ENCODE measurements around the gene CEP55. TPM values are rescaled to one million over a fixed set of nuclear protein-coding genes. Genes with fewer than 3 reads are reported as not detected.

The CEP55 gene
- total RNA-seq, 2 experiments from 2014 or later: 0.16 to 0.17 TPM

GRCh38 chr10:93554760-93555432, 58.5 kb downstream of the CEP55 start:
- TF ChIP-seq CTCF (IDR thresholded peaks at IDR 0.05): peak; percentile 39
- Mint-ChIP-seq H3K36me3 (ENCODE audit: low read depth) (no peaks in the 10 kb centered on the region), H3K27ac (no peak overlapping the region), H3K4me1 (ENCODE audit: low read depth) (no peaks in the 10 kb centered on the region), H3K9me3 (no peaks in the 10 kb centered on the region), H3K4me3 (no peak overlapping the region), H3K27me3 (peaks cover 19% of the 10 kb centered on the region)
- no peak overlapping the region for H3K27ac ChIP-seq (ENCODE audit: low read depth in 1 of 2, low read length in 2 of 2)
- H3K9me3 ChIP-seq (ENCODE audit: control insufficient read depth in 1 of 2, insufficient read depth in 1 of 2, low read length in 2 of 2): no peaks in the 10 kb centered on the region
- H3K4me3 ChIP-seq (ENCODE audit: low read length): no peak overlapping the region
- ChIA-PET POLR2A (no interaction called here), CTCF (no interaction called here)
- DNase-seq (peak in 11 of 14 experiments; percentile 5 to 64 (median 20)), ATAC-seq (ENCODE audit: poor library complexity) (no peak)
- H3K4me1 ChIP-seq (ENCODE audit: insufficient read depth, low read length): no peaks in the 10 kb centered on the region
- peaks cover 5 to 6% of the 10 kb centered on the region in 2 experiments for H3K27me3 ChIP-seq (ENCODE audit: control insufficient read depth in 1 of 2, insufficient read depth in 2 of 2, low read length in 2 of 2)
- H3K36me3 ChIP-seq (ENCODE audit: insufficient read depth, low read length): no peaks in the 10 kb centered on the region
- intact Hi-C loops (cut with DNase I, micrococcal nuclease): loop anchor here (2.0 to 5.0 kb wide), 2 partner anchors 304 to 307 kb away; no protein-coding TSS in a partner anchor

- Mint-ChIP-seq H3K9me3 (no peaks in the 10 kb centered on the region), H3K27me3 (peaks cover 16% of the 10 kb centered on the region), H3K36me3 (ENCODE audit: low read depth) (no peaks in the 10 kb centered on the region), H3K27ac (no peak overlapping the region), H3K4me1 (ENCODE audit: low read depth) (no peaks in the 10 kb centered on the region), H3K4me3 (no peak overlapping the region)
- ATAC-seq (ENCODE audit: poor library complexity) (no peak), DNase-seq (no peak)
- no peaks in the 10 kb centered on the region for H3K4me1 ChIP-seq (ENCODE audit: insufficient read depth, low read length)
- no peak overlapping the region for H3K4me3 ChIP-seq (ENCODE audit: low read length)
- no peaks in the 10 kb centered on the region for H3K9me3 ChIP-seq (ENCODE audit: control insufficient read depth in 1 of 2, insufficient read depth in 1 of 2, low read length in 2 of 2)
- no peak for TF ChIP-seq CTCF (IDR thresholded peaks at IDR 0.05)
- peaks cover 5 to 10% of the 10 kb centered on the region in 2 experiments for H3K27me3 ChIP-seq (ENCODE audit: control insufficient read depth in 1 of 2, insufficient read depth in 2 of 2, low read length in 2 of 2)
- intact Hi-C loops (cut with DNase I, micrococcal nuclease): no loop called here
- no peak overlapping the region for H3K27ac ChIP-seq (ENCODE audit: low read depth in 1 of 2, low read length in 2 of 2)
- ChIA-PET POLR2A (no interaction called here), CTCF (no interaction called here)
- no peaks in the 10 kb centered on the region for H3K36me3 ChIP-seq (ENCODE audit: insufficient read depth, low read length)
Measured at GRCh38 chr10:93559490-93559889, 63.1 kb downstream of the CEP55 start.

- Histone ChIP-seq H3K27ac (ENCODE audit: low read depth in 1 of 2, low read length in 2 of 2) (no peak overlapping the region), H3K9me3 (ENCODE audit: control insufficient read depth in 1 of 2, insufficient read depth in 1 of 2, low read length in 2 of 2) (no peaks in the 10 kb centered on the region), H3K27me3 (ENCODE audit: control insufficient read depth in 1 of 2, insufficient read depth in 2 of 2, low read length in 2 of 2) (peaks cover 5% of the 10 kb centered on the region in 2 experiments), H3K36me3 (ENCODE audit: insufficient read depth, low read length) (no peaks in the 10 kb centered on the region), H3K4me1 (ENCODE audit: insufficient read depth, low read length) (no peaks in the 10 kb centered on the region), H3K4me3 (ENCODE audit: low read length) (no peak overlapping the region)
- Mint-ChIP-seq H3K36me3 (ENCODE audit: low read depth) (no peaks in the 10 kb centered on the region), H3K4me1 (ENCODE audit: low read depth) (no peaks in the 10 kb centered on the region), H3K9me3 (no peaks in the 10 kb centered on the region), H3K4me3 (no peak overlapping the region), H3K27me3 (peaks cover 17% of the 10 kb centered on the region), H3K27ac (no peak overlapping the region)
- POLR2A ChIA-PET: no interaction called here
- ATAC-seq (ENCODE audit: poor library complexity) (no peak), DNase-seq (no peak)
- intact Hi-C loops (cut with DNase I, micrococcal nuclease): no loop called here
- no peak for TF ChIP-seq CTCF (IDR thresholded peaks at IDR 0.05)
- CTCF ChIA-PET: no interaction called here
Measured at GRCh38 chr10:93560541-93560940, 64.1 kb downstream of the CEP55 start.
